A549 (cell line): ENCODE data around the gene NTRK3.

Experiments used
- BHLHE40 ChIP-seq: IDR thresholded peaks from 2 replicates; pipeline ENCODE4 v1.6.1; 2012; ENCODE audit warnings: low read depth, low read length, inconsistent platforms
- CTCF ChIP-seq: fragments of >200 bp; sonication (Bioruptor Twin); formaldehyde crosslinking; IDR thresholded peaks from 3 replicates; pipeline ENCODE4 v1.5.1; 2016
- KDM1A ChIP-seq: fragments of 200-600 bp; sonication (generic); IDR thresholded peaks from 2 replicates; pipeline ENCODE4 v1.6.1; 2016; ENCODE audit warnings: low read depth, mild to moderate bottlenecking
- MAZ ChIP-seq: fragments of 150-350 bp; IDR thresholded peaks from 2 replicates; pipeline ENCODE4 v1.6.1; 2014; ENCODE audit warnings: antibody characterized with exemption, low read depth, low read length, borderline replicate concordance
- POLR2A ChIP-seq: IDR thresholded peaks from 2 replicates; pipeline ENCODE4 v1.6.1; 2012; ENCODE audit warnings: mild to moderate bottlenecking, low read length
- ZC3H11A ChIP-seq: fragments of 450-650 bp; IDR thresholded peaks from 2 replicates; pipeline ENCODE4 v1.6.1; 2014; ENCODE audit warnings: antibody characterized with exemption, mild to moderate bottlenecking

- TF ChIP-seq BHLHE40 = no peak
- TF ChIP-seq CTCF = no peak
- TF ChIP-seq POLR2A = no peak
- no peak for TF ChIP-seq ZC3H11A
- TF ChIP-seq KDM1A = no peak
- no peak for TF ChIP-seq MAZ
These were observed 318.5 kb downstream of the NTRK3 start for GRCh38 chr15:87938031-87938430.
